ENCODE data around the gene UQCRHL.

GRCh38 chr1:15838721-15839120 is 31.3 kb upstream of the UQCRHL start:
- TF ChIP-seq POLR2A (IDR thresholded peaks at IDR 0.05) (no peak), CTCF (IDR thresholded peaks at IDR 0.05) (no peak)
